Lower leg skin (tissue), 3 donors: ENCODE data around the gene MAP3K13.

ENCODE experiments used
- CTCF ChIP-seq, 3 donors: fragments of 450-650 bp; IDR thresholded peaks; one replicate each; pipeline ENCODE4 v1.5.1; 2016; ENCODE audit warnings: antibody characterized with exemption in 3 of 3, mild to moderate bottlenecking in 3 of 3, moderate library complexity in 2 of 3
- POLR2A ChIP-seq, 2 donors: fragments of 450-650 bp; IDR thresholded peaks; one replicate each; pipeline ENCODE4 v1.6.1; 2016 to 2017; ENCODE audit warnings: antibody characterized with exemption in 2 of 2, mild to moderate bottlenecking in 1 of 2, moderate library complexity in 1 of 2

DNA sequence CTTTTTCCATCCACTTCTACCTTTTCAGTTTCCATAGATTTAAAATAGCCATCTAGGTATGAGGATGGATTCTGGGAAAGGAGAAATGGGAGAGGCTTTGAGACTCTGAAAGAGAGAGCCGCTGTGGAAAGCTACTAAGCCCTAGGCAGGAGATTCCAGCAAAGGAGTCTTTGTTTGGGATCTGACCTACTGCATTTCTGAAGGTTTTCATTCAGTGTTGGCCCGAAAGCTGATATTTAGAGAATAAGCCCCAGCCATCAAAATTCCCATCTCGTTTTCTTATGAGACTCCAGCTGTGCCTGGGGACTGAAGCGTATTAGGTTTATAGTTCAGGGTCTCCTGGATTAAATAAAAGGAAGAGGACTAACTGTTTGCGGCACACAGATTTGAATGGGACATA, 170.0 kb downstream of the MAP3K13 start:
- TF ChIP-seq CTCF (IDR thresholded peaks at IDR 0.05) (no peak), POLR2A (IDR thresholded peaks at IDR 0.05) (no peak)
